Esophagus muscularis mucosa (tissue), 3 donors: ENCODE measurements around the gene DNAJC6.

ENCODE experiments used
- CTCF ChIP-seq, 3 experiments: fragments of 200-600 bp in 2 of 3; fragments of 450-650 bp in 1 of 3; sonication (generic) in 2 of 3; IDR thresholded peaks; one replicate each; pipeline ENCODE4 v1.5.1; 2017 to 2019; ENCODE audit warnings: antibody characterized with exemption in 3 of 3, mild to moderate bottlenecking in 2 of 3, moderate library complexity in 1 of 3
- POLR2AphosphoS5 ChIP-seq, 2 donors: sonication (generic); formaldehyde crosslinking; IDR thresholded peaks; one replicate each; pipeline ENCODE4 v1.6.1; 2017; ENCODE audit warnings: antibody characterized with exemption in 2 of 2

- TF ChIP-seq CTCF (IDR thresholded peaks at IDR 0.05) (no peak), POLR2AphosphoS5 (IDR thresholded peaks at IDR 0.05) (no peak)
These were observed 10.0 kb upstream of the DNAJC6 start for GRCh38 chr1:65299328-65299727.
